BLaER1 treated with 17β-estradiol and CSF1 and Interleukin-3, amounts not matched to agents 10 nM and 100 nM (cell line): ENCODE data around the gene EIF5A.
A peak's percentile ranks its signal among the peaks of the same experiment; 100 is the strongest.

Experiments used
- H3K27ac ChIP-seq, 11 experiments: shearing (Covaris generic); formaldehyde crosslinking; 2 replicates each; pipeline ENCODE4 v1.8.1; 2022
- H3K27me3 ChIP-seq, 11 experiments: shearing (Covaris generic); formaldehyde crosslinking; 2 replicates each; pipeline ENCODE4 v1.8.1; 2022
- H3K36me3 ChIP-seq, 11 experiments: shearing (Covaris generic); formaldehyde crosslinking; 2 replicates each; pipeline ENCODE4 v1.8.1; 2022
- H3K4me1 ChIP-seq, 10 experiments: shearing (Covaris generic); formaldehyde crosslinking; 2 replicates each; pipeline ENCODE4 v1.8.1; 2022
- H3K4me2 ChIP-seq, 11 experiments: shearing (Covaris generic); formaldehyde crosslinking; 2 replicates each; pipeline ENCODE4 v1.8.1; 2022
- H3K4me3 ChIP-seq, 10 experiments: shearing (Covaris generic); formaldehyde crosslinking; 2 replicates each; pipeline ENCODE4 v1.8.1; 2022
- H3K9ac ChIP-seq, 11 experiments: shearing (Covaris generic); formaldehyde crosslinking; 2 replicates each; pipeline ENCODE4 v1.8.1; 2022
- H3K9me3 ChIP-seq, 11 experiments: shearing (Covaris generic); formaldehyde crosslinking; replicated peaks in 1 of 11; 2 replicates each; pipeline ENCODE4 v1.8.1; 2022
- H4K20me1 ChIP-seq, 11 experiments: shearing (Covaris generic); formaldehyde crosslinking; 2 replicates each; pipeline ENCODE4 v1.8.1; 2022
- Cebpa-rat ChIP-seq, 11 experiments: shearing (Covaris generic); IDR thresholded peaks; 2 replicates each; pipeline ENCODE4 v1.8.1; 2022

EIF5A gene

DNA sequence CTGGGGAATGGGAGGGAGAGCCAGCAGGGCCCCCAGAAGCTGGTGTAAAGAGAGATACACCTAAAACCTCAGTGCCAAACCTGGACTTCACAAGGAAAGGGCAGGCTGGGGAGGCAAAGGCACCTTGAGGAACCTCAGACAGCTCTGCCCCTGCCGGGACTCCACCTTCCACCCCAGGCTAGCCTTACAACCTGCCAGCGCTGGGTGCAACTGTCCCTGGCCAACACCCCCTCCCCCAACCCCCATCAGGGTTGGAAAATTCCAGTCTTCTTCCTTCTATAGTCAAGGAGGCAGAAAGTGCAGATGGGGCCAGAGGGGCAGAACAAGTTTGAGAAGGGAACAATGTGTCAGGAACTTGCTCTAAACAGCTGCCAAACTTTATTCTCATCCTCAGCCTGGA, 15.2 kb upstream of the EIF5A start:
- Histone ChIP-seq H3K4me2 (0 out of 22 replicates have a peak overlapping the region, but pooled peaks of 1 of the 11 experiments have one; percentile 2), H3K36me3 (no peaks in the 10 kb centered on the region), H4K20me1 (peaks cover 0 to 16% (median 0%) of the 10 kb centered on the region in 11 experiments; a peak in 3 of 22 replicates), H3K4me3 (no peak overlapping the region), H3K27ac (no peak overlapping the region), H3K27me3 (peaks cover 51 to 81% (median 64%) of the 10 kb centered on the region in 11 experiments), H3K9ac (no peak overlapping the region), H3K9me3 (no peaks in the 10 kb centered on the region), H3K4me1 (peaks cover 15 to 41% (median 37%) of the 10 kb centered on the region in 10 experiments)
- TF ChIP-seq Cebpa-rat (IDR thresholded peaks at IDR 0.05), result no peak

GRCh38 chr17:7292729-7293128, 14.7 kb upstream of the EIF5A start:
- no peak overlapping the region for H3K4me3 ChIP-seq
- H3K27ac ChIP-seq, result no peak overlapping the region
- peaks cover 0 to 16% (median 0%) of the 10 kb centered on the region in 11 experiments; a peak in 3 of 22 replicates for H4K20me1 ChIP-seq
- TF ChIP-seq Cebpa-rat (IDR thresholded peaks at IDR 0.05), result no peak
- no peaks in the 10 kb centered on the region for H3K9me3 ChIP-seq
- H3K9ac ChIP-seq, result no peak overlapping the region
- H3K27me3 ChIP-seq, result peaks cover 51 to 83% (median 63%) of the 10 kb centered on the region in 11 experiments
- H3K36me3 ChIP-seq, result no peaks in the 10 kb centered on the region
- peak overlapping the region in 5 of 11 experiments; percentile 2 to 76 (median 14); a peak in 8 of 22 replicates for H3K4me2 ChIP-seq
- H3K4me1 ChIP-seq, result peaks cover 15 to 41% (median 37%) of the 10 kb centered on the region in 10 experiments

DNA sequence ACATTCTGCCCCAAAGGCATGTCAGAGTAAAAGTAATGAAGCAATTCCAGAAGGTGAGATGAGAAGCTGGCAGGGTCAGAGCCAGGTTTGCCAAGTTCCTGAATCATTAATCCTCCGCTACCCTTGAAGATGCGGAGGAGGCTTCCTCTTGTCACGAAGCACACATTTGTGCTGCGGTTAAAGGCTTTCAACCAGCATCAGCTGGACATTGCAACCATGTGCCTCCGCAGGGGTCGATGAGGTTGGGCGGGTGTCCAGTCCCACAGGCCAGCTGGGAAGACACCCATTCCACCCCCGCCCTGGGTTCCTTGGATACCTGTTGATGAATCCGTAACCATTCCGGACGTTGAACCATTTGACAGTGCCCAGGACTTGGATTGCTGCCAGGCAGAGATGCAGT, 14.3 kb upstream of the EIF5A start:
- no peak for TF ChIP-seq Cebpa-rat (IDR thresholded peaks at IDR 0.05)
- H3K4me1 ChIP-seq, result peaks cover 15 to 41% (median 37%) of the 10 kb centered on the region in 10 experiments
- peaks cover 51 to 79% (median 63%) of the 10 kb centered on the region in 11 experiments for H3K27me3 ChIP-seq
- H3K36me3 ChIP-seq, result no peaks in the 10 kb centered on the region
- peaks cover 0 to 16% (median 0%) of the 10 kb centered on the region in 11 experiments; a peak in 3 of 22 replicates for H4K20me1 ChIP-seq
- no peak overlapping the region for H3K27ac ChIP-seq
- H3K4me3 ChIP-seq, result no peak overlapping the region
- H3K4me2 ChIP-seq, result peak overlapping the region in 5 of 11 experiments; percentile 2 to 76 (median 14); a peak in 7 of 22 replicates
- H3K9me3 ChIP-seq, result no peaks in the 10 kb centered on the region
- no peak overlapping the region for H3K9ac ChIP-seq

GRCh38 chr17:7293816-7294613, 13.4 kb upstream of the EIF5A start:
- no peak for TF ChIP-seq Cebpa-rat (IDR thresholded peaks at IDR 0.05)
- Histone ChIP-seq H3K9ac (no peak overlapping the region), H4K20me1 (peaks cover 0 to 16% (median 0%) of the 10 kb centered on the region in 11 experiments; a peak in 3 of 22 replicates), H3K4me1 (peaks cover 15 to 41% (median 37%) of the 10 kb centered on the region in 10 experiments), H3K4me2 (peak overlapping the region in 9 of 11 experiments; percentile 76 to 90 (median 82); a peak in 14 of 22 replicates), H3K4me3 (no peak overlapping the region; a peak in 1 of 20 replicates), H3K9me3 (no peaks in the 10 kb centered on the region), H3K36me3 (no peaks in the 10 kb centered on the region), H3K27ac (no peak overlapping the region), H3K27me3 (peaks cover 51 to 75% (median 63%) of the 10 kb centered on the region in 11 experiments)

- peak within 1 kb of the TSS; percentile 18 to 62 (median 44); a peak in 14 of 20 replicates for H3K4me3 ChIP-seq
- no peak within 1 kb of the TSS for H3K27ac ChIP-seq
- peak within 1 kb of the TSS; percentile 76 to 90 (median 82) for H3K4me2 ChIP-seq
- peaks cover 15 to 41% (median 37%) of the 10 kb centered on the region in 10 experiments for H3K4me1 ChIP-seq
- peaks cover 0 to 16% (median 0%) of the 10 kb centered on the region in 11 experiments; a peak in 3 of 22 replicates for H4K20me1 ChIP-seq
- no peaks in the 10 kb centered on the region for H3K9me3 ChIP-seq
- H3K36me3 ChIP-seq, result no peaks in the 10 kb centered on the region
- peaks cover 51 to 75% (median 63%) of the 10 kb centered on the region in 11 experiments for H3K27me3 ChIP-seq
- peak within 1 kb of the TSS in 2 of 11 experiments; percentile 42 to 59; a peak in 3 of 22 replicates for H3K9ac ChIP-seq
- no peak for TF ChIP-seq Cebpa-rat (IDR thresholded peaks at IDR 0.05)
Measured at GRCh38 chr17:7294614-7295153, 12.7 kb upstream of the EIF5A start, which contains the start of gene YBX2. YBX2 (minus strand) TSS chr17:7294639; CDS start chr17:7294500, 139 bp downstream.

- Histone ChIP-seq H3K27me3 (peaks cover 51 to 69% (median 59%) of the 10 kb centered on the region in 11 experiments), H3K4me2 (peak overlapping the region; percentile 76 to 90 (median 82)), H3K9ac (peak overlapping the region in 3 of 11 experiments; percentile 34 to 59 (median 35); a peak in 4 of 22 replicates), H3K36me3 (no peaks in the 10 kb centered on the region), H3K4me1 (peaks cover 15 to 41% (median 37%) of the 10 kb centered on the region in 10 experiments), H3K4me3 (peak overlapping the region in 9 of 10 experiments; percentile 18 to 62 (median 43); a peak in 10 of 20 replicates), H3K9me3 (no peaks in the 10 kb centered on the region), H3K27ac (no peak overlapping the region), H4K20me1 (peaks cover 0 to 16% (median 0%) of the 10 kb centered on the region in 11 experiments; a peak in 3 of 22 replicates)
- TF ChIP-seq Cebpa-rat (IDR thresholded peaks at IDR 0.05), result no peak
Measured at GRCh38 chr17:7295230-7296180, 11.9 kb upstream of the EIF5A start.

DNA sequence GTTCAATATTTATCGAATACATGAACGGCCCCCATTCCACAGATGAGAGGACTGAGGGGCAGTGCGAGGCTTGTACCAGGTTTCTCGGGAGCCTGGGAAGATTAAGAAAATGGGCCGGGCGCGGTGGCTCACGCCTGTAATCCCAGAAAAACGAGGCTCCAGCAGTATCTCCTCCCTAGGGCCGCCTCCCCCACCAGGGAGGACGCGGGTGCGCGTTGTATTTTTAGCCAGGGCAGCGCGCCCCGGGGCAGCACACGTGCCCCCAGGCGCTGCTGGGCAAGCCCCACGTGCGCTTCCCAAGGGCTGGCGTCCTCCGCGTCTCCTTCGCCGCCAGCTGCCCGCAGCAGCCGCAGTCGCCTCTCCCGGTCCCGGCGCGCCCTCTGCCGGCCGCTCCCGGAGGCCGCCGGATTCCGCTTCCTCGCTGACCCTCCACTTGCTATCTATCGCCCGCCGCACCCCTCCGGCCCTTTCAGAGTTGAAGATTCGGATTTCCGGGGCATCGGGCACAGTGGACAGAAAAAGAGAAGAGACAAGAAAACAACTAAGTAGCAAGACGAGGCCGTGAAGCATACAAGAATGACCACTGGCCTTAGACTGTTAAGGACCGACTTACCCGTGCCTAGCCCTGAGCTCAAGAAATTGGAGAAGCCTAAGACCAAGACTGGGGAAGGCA, 11.1 kb upstream of the EIF5A start:
- Histone ChIP-seq H4K20me1 (peaks cover 0 to 16% (median 0%) of the 10 kb centered on the region in 11 experiments; a peak in 3 of 22 replicates), H3K4me2 (peak overlapping the region; percentile 74 to 90 (median 82)), H3K9ac (peak overlapping the region in 5 of 11 experiments; percentile 33 to 52 (median 40); a peak in 7 of 22 replicates), H3K36me3 (no peaks in the 10 kb centered on the region), H3K4me3 (peak overlapping the region in 1 of 10 experiments; percentile 37; a peak in 3 of 20 replicates), H3K27ac (no peak overlapping the region), H3K27me3 (peaks cover 48 to 60% (median 52%) of the 10 kb centered on the region in 11 experiments), H3K9me3 (no peaks in the 10 kb centered on the region), H3K4me1 (peaks cover 15 to 41% (median 37%) of the 10 kb centered on the region in 10 experiments)
- TF ChIP-seq Cebpa-rat (IDR thresholded peaks at IDR 0.05), result no peak
